ENCODE measurements around the gene ABI3BP. TPM values are rescaled to one million over a fixed set of nuclear protein-coding genes. Genes with fewer than 3 reads are reported as not detected.

ABI3BP gene
- total RNA-seq, 1 experiment from 2014 or later = 5.2 TPM

DNA sequence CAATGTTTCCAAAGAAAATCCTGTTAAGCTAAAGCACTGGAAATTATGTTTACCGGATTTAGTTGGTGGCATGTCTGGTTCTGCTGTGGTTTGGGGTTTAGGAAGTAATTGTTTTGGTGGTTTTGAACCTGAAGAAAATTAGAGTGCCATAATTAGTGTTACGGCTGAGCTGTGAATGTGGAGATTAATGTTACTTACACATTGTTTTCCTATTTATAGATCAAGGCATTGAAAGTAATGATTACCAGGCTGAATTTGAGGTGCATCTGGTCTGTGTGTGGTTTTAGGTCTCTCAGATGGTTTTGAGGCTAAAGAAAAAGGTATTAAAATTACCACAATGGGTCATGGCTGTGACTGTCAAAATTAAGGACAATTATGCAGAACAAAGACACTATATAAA lies 155.1 kb downstream of the ABI3BP start:
- intact Hi-C loops (cut with micrococcal nuclease; ENCODE audit: unreplicated experiment) = no loop called here
- Mint-ChIP-seq H3K4me1 (ENCODE audit: low read depth, unreplicated experiment) (no peaks in the 10 kb centered on the region), H3K27ac (ENCODE audit: unreplicated experiment) (no peak overlapping the region), H3K9me3 (ENCODE audit: low read depth, unreplicated experiment) (no peaks in the 10 kb centered on the region), H3K27me3 (ENCODE audit: unreplicated experiment) (no peaks in the 10 kb centered on the region), H3K4me3 (ENCODE audit: low read depth, unreplicated experiment) (no peak overlapping the region), H3K36me3 (ENCODE audit: insufficient read depth, unreplicated experiment) (no peaks in the 10 kb centered on the region)
- no TSS peak for BruUV-seq (replicated peaks)
- CTCF ChIA-PET = no interaction called here
- TF ChIP-seq, protein P1, sequence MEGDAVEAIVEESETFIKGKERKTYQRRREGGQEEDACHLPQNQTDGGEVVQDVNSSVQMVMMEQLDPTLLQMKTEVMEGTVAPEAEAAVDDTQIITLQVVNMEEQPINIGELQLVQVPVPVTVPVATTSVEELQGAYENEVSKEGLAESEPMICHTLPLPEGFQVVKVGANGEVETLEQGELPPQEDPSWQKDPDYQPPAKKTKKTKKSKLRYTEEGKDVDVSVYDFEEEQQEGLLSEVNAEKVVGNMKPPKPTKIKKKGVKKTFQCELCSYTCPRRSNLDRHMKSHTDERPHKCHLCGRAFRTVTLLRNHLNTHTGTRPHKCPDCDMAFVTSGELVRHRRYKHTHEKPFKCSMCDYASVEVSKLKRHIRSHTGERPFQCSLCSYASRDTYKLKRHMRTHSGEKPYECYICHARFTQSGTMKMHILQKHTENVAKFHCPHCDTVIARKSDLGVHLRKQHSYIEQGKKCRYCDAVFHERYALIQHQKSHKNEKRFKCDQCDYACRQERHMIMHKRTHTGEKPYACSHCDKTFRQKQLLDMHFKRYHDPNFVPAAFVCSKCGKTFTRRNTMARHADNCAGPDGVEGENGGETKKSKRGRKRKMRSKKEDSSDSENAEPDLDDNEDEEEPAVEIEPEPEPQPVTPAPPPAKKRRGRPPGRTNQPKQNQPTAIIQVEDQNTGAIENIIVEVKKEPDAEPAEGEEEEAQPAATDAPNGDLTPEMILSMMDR (IDR thresholded peaks at IDR 0.05; ENCODE audit: unreplicated experiment) = no peak
- no peak for DNase-seq

DNA sequence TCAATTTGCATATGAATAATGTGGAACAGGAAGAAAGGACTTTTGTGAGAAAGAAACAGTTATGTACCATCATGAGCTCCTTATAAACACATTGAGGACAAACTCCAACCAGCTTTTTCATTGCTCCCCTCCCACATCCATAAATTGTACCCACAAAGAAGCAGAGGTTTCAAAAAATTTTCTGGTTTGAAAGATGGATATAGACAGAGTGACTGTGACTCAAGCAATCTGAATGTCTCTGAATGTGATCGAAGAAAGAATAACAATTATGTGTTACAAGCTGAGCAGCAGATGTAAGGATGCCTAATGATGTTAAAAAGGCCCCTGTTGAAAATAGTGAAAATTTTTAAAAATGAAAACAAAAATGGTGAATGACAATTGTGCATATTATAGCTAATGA lies 156.6 kb downstream of the ABI3BP start:
- H3K4me1 Mint-ChIP-seq (ENCODE audit: low read depth, unreplicated experiment) = no peaks in the 10 kb centered on the region
- no peaks in the 10 kb centered on the region for H3K36me3 Mint-ChIP-seq (ENCODE audit: insufficient read depth, unreplicated experiment)
- no peak overlapping the region for H3K27ac Mint-ChIP-seq (ENCODE audit: unreplicated experiment)
- H3K27me3 Mint-ChIP-seq (ENCODE audit: unreplicated experiment) = no peaks in the 10 kb centered on the region
- BruUV-seq (replicated peaks) = no TSS peak
- TF ChIP-seq, protein P1 (IDR thresholded peaks at IDR 0.05; ENCODE audit: unreplicated experiment) = no peak
- intact Hi-C loops (cut with micrococcal nuclease; ENCODE audit: unreplicated experiment) = no loop called here
- DNase-seq = no peak
- CTCF ChIA-PET = no interaction called here
- no peak overlapping the region for H3K4me3 Mint-ChIP-seq (ENCODE audit: low read depth, unreplicated experiment)
- H3K9me3 Mint-ChIP-seq (ENCODE audit: low read depth, unreplicated experiment) = no peaks in the 10 kb centered on the region

DNA sequence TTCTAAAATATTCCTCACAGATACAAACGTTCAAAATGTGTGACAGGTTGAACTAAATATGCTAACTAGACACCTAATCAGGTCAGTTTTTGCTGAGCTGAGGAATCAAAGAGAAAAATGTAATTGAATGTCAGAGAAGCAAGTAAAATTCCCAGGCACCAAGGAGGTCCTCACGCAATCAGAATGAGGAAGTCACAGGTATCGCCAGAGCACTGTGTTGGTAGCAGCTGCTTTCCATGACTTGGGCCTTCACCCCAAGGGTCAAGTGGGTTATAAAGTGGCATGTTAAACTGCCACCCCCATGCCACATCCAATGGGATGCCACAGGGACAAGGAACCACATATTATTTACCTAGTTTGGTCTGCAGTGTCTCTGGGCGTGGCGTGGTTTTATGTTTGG lies 158.9 kb downstream of the ABI3BP start:
- CTCF ChIA-PET = no interaction called here
- TF ChIP-seq, protein P1 (IDR thresholded peaks at IDR 0.05; ENCODE audit: unreplicated experiment) = no peak
- no peak overlapping the region for H3K27ac Mint-ChIP-seq (ENCODE audit: unreplicated experiment)

DNA sequence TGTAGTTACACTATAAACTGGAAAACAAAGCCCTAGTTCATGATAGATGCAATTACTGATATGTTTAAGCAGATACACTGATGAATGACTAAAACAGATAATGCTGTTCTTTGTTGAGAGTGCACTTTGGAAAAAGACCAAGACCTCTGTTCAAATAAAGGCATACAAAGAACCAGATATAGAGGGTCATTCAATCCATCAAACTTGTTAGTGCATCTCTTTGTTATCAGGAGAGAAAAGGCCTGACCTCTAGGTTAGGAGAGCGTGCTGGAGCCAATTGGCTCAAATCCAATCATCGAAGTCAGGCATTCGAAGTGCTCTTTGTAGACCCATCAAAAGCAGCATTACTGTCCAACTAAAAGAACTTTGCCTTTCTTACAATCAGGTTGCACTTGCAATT lies 159.7 kb downstream of the ABI3BP start:
- no peak for DNase-seq
- H3K27ac Mint-ChIP-seq (ENCODE audit: unreplicated experiment) = no peak overlapping the region
- H3K4me3 Mint-ChIP-seq (ENCODE audit: low read depth, unreplicated experiment) = no peak overlapping the region
- no peaks in the 10 kb centered on the region for H3K9me3 Mint-ChIP-seq (ENCODE audit: low read depth, unreplicated experiment)
- CTCF ChIA-PET = no interaction called here
- TF ChIP-seq, protein P1 (IDR thresholded peaks at IDR 0.05; ENCODE audit: unreplicated experiment) = no peak
- intact Hi-C loops (cut with micrococcal nuclease; ENCODE audit: unreplicated experiment) = no loop called here
- H3K4me1 Mint-ChIP-seq (ENCODE audit: low read depth, unreplicated experiment) = no peaks in the 10 kb centered on the region
- H3K36me3 Mint-ChIP-seq (ENCODE audit: insufficient read depth, unreplicated experiment) = no peaks in the 10 kb centered on the region
- H3K27me3 Mint-ChIP-seq (ENCODE audit: unreplicated experiment) = no peaks in the 10 kb centered on the region
- no TSS peak for BruUV-seq (replicated peaks)

More for the DNA sequence above, 158.9 kb downstream of the ABI3BP start:
- Mint-ChIP-seq H3K4me1 (ENCODE audit: low read depth, unreplicated experiment) (no peaks in the 10 kb centered on the region), H3K36me3 (ENCODE audit: insufficient read depth, unreplicated experiment) (no peaks in the 10 kb centered on the region), H3K4me3 (ENCODE audit: low read depth, unreplicated experiment) (no peak overlapping the region), H3K9me3 (ENCODE audit: low read depth, unreplicated experiment) (no peaks in the 10 kb centered on the region), H3K27me3 (ENCODE audit: unreplicated experiment) (no peaks in the 10 kb centered on the region)
- no TSS peak for BruUV-seq (replicated peaks)
- intact Hi-C loops (cut with micrococcal nuclease; ENCODE audit: unreplicated experiment) = no loop called here
- DNase-seq = no peak

DNA sequence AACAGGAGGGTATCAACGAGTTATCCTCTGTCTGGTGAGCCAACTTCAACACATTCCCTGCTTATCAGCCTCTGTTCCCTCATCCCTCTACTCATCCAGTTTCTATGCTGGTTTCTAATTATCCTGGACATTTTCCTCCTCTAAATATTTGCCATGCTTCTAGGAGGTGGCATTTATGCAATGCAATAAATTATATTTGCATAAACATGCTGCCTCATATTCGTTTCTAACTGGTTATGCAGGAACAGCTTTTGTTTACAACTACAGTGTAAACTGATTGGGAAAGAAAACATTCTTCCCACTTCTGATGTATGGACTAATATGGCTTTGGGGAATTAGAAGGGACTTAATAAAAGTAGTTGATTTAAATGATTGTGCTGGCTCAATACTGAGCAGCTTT lies 161.6 kb downstream of the ABI3BP start:
- intact Hi-C loops (cut with micrococcal nuclease; ENCODE audit: unreplicated experiment) = no loop called here
- Mint-ChIP-seq H3K36me3 (ENCODE audit: insufficient read depth, unreplicated experiment) (no peaks in the 10 kb centered on the region), H3K27me3 (ENCODE audit: unreplicated experiment) (no peaks in the 10 kb centered on the region), H3K4me3 (ENCODE audit: low read depth, unreplicated experiment) (no peak overlapping the region), H3K4me1 (ENCODE audit: low read depth, unreplicated experiment) (no peaks in the 10 kb centered on the region), H3K9me3 (ENCODE audit: low read depth, unreplicated experiment) (no peaks in the 10 kb centered on the region), H3K27ac (ENCODE audit: unreplicated experiment) (no peak overlapping the region)
- TF ChIP-seq, protein P1 (IDR thresholded peaks at IDR 0.05; ENCODE audit: unreplicated experiment) = no peak
- CTCF ChIA-PET = no interaction called here
- BruUV-seq (replicated peaks) = no TSS peak
- DNase-seq = no peak

Measured in Calu3 (cell line).